HG03095 (cell line): ENCODE measurements around the gene P2RX4.
"Not testable (repeated sequence)": the region's sequence is repeated elsewhere in the genome, so short reads cannot be mapped to it uniquely, and the experiment has no call there.

ENCODE experiments used
- ATAC-seq: cut with Tn5 transposase; IDR thresholded peaks from one replicate; pipeline ENCODE4 v1.9.1; 2021; ENCODE audit warnings: moderate library complexity; ENCODE audit not compliant: unreplicated experiment

Gene P2RX4

DNA sequence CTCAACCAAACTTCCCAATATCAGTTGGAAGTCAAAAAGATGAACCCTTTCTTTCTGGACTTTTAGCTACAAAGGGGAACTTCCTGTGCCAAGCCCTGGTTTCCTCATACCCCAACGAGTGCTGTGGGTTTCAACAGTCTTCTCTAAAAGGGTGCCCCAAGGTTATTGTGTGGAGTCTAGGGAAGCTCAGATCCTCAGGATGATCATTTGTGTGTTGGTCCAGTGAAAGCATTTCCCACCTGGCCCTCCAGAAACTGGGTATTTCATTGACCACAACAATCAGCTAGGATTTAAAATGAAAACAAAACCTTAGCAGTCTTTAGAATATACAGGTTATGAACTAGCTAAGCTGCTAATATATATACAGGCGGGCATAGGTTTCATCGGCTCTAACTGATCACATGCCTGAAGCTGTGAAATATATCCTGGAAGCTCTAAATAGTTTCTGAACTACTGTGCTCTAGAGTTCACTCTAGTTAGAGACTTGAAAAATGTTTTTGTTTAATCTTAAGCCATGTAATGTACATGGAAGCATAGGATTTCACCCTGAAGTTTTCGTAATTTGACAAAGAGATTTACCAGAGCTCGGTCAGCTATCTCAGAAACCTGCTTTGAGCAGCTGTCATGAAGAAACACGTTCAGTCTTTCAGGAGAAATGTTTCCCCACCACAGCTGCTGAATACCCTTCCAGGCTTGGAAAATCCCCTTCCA lies 29.6 kb downstream of the P2RX4 start:
- no peak for ATAC-seq

DNA sequence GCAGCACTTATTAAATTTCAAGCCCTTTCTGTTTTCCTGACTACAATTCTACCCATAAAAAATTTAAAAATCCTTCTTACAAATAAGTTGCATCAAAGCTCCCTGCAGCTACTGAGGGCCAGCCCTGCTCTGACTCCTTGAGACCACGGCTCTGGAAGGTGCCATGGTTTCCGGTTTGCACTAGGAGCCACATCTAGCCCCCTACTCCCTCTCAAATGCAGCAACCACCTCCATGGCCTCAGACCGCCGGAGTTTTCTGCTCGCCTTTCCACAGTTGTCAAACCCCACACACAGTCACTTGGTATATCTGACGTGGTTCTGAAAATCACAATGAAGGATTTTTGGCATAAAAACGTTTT lies 30.1 kb downstream of the P2RX4 start:
- no peak for ATAC-seq

DNA sequence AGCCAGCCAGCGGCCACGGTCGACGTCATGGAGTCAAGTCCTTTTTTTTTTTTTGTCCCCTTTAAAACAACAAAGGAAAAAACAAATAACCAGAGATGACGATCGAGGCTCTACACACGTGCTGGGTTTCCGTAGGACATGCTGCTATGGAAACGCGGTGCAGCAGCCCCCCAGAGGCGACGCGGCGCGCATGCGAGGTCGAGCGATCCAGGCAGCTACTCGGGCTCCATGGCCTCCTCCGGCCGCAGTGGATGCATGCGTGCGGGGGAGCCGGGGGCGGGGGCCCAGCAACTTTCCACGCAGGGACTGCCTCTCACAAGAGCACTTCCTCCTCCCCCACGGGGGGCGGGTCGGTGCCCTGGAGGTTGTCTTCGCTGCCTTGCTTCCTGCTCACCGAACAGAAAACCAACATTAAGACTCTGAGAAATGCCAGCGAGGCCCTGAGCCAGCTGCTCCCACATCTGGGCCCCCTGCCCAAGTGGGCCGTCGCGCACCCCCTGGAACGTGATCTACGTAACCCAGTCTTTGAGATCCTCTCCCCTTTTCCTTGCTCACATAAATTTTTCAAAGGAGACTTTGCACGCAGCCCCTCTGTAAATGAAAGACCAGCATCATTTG lies 30.7 kb downstream of the P2RX4 start:
- ATAC-seq, result no peak

DNA sequence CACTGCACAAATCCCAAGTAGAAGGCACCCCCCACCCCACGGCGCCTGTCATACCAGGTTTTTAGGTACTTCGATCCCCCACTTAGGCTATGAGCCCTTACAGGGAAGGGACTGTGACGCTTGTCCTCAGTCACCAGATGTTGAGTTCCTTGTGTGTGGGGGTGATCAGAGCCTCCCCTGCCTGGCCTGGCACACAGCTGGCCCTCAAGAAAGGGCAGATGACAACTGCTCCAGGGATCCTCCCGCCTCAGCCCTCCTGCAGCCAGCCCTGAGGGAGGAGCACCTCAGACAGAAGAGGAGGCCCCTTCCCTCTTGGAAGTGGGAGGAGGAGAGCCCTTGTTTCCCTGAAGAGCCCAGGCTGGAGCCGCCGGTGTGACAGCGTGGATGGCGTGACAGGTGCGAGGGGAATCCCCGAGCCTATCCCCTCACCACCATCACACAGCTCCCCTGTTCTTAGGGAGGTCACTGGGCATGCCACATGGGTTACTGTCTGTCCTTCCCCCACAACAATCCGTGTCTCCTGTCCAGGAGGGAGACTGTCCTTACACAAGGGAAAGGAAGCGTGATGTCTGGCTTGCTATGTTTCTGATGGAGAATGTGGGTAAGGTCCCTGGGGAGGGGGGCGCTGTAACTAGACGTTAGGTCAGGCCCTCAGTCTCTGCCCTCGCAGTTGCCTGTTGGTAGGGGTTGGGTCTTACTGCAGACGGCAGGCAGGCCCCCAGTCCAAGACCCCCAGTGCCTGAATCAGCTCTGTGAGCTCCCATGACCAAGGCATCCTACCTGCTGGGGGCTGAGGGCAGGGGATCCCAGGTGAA lies 31.4 kb downstream of the P2RX4 start:
- ATAC-seq, result no peak

DNA sequence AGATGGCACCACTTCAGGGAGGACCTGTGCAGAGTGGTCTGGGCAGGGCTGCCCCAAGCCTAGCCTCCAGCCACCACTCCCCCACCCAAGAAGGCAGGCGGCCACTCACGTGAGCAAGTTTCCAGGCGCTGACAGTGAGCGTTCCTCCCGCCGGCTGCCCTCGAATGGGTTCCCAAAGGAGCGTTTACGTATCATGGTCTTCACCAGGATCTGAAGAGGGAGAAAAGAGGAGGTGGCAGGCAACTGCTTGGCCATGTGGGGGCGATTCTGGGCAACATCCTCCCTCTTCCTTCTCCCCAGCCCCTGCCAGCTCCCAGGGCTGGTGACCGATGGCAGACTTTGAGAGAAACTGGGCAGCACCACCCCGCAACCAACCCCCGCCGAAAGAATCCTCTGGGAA lies 35.1 kb downstream of the P2RX4 start:
- no peak for ATAC-seq

DNA sequence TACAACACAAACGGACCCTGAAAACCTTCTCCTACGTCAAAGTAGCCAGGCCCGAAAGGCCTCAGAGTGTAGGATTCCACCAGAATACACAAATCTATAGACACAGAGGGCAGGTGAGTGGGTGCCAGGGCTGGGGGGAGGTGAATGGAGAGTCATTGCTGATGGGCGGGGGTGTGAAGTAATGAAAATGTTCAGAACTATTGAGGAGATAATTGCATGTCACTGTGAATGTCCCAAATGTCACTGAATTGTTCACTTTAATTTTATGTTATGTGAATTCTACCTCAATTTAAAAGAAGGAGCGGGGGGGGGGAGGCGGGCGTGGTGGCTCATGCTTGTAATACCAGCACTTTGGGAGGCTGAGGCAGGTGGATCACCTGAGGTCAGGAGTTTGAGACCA lies 36.0 kb downstream of the P2RX4 start:
- ATAC-seq, result no peak

DNA sequence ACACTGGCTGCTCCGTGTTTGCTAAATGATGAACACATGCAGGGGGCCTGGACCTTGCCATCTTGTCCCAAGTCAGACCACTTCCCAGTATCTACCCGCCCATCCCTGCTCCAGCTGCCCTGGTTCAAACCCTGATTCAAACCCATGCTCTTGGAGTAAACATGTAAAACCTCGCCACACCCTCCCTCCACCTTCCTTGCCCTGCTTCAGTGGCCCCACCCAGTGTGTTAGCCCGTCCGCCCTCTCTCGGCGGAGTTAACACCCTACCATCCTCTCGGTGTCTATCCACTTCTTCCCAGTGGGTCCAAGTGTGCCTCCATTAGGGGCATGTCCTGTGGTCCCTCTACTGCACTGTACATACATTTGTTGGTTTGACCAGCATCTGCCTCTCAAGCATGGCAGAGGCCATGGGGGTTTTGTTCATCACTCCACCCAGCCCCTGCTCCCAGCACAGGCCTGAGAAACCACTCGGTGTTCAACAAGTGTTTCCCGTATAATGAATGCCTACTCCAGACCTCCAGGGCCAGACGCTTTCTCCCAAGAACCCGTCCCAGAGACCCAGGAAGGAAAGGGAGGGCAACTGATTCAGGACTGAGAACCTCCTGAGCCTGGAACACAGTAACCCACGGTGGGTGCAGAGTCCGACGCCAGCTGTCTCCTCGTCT lies 37.1 kb downstream of the P2RX4 start:
- ATAC-seq, result no peak

DNA sequence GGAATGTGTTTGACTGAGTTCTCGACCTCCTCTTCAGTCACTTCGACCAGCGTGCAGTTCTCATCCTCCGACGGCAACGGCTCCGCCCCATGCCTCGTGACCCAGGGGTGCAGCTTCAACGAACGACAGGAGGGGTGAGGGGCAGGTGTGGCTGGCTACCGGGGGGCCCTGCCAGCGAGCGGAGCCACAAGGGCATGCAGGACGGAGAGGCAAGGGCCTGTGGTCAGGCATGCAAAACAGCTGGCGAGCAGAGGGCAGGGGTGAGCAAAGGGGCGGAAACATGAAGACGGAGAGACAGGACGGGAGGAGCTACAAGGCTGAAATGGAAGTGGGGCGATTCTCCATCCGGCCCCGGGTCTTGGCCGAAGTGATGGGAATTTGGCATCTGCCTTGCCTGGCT lies 38.7 kb downstream of the P2RX4 start:
- peak; percentile 84 for ATAC-seq

DNA sequence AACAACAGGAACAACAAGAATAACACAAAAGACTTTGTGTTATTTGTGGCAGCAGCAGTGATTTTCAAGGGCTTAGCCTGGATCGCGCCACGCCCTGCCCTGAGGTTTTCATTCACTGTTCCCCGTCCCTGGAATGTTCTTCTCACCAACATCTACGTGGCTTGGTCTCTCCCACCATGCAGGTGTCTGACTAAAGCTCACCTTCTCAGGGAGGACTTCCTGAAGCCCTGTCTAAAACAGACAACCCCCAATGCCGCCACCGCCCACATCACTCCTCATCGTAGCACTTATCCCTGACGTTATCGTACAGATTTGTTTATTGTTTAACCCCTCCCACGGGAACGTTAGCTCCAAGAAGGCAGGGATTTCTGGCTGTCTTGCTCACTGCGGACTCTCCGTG lies 40.4 kb downstream of the P2RX4 start:
- ATAC-seq, result no peak

DNA sequence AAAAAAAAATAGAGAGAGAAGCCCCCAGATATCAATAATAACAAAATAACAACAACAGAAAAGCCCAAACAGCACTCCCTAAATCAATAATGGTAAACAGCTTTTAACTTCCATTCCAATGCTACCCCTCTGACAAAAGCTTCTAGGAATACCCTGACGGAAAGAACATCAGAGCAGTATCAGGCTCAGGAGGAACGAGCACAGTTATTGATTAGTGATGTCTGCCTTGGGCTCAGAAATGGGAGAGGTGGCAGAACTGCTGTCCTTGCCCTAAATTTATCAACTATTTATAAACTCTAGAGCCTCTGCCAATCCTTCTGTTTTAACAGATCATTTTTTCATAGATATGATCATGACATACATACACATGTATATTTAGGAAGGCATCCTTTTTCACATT lies 41.9 kb downstream of the P2RX4 start:
- no peak for ATAC-seq

DNA sequence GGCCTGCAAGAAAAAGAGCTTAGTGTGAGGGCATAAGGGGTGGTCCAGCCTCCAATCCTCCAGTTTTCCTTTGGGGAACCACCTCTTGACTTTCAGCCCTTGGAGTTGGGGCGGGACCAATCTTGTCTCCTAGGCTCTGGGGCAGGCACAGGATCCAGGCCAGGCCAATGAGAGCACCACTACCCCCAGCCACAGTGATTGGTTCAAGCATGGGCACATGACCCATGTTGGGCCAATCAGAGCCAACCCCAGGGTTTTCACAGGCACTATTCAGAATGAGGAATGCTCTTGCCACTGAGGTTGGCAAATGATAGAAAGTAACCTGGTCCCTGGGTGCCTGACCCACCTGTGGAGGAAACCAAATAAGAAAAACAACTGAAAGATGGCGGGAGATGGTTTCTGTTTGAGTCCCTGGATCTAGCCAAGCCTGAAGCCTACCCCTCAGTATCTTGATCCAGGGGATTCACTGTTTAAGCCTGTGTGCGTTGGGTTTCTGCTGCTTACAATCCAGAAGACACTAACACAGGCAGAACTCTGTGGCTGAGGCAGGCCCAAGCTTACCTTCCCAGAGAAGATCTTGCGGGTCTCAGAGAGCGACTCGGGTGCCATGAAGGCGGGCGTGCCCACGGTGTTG lies 42.9 kb downstream of the P2RX4 start:
- no peak for ATAC-seq

DNA sequence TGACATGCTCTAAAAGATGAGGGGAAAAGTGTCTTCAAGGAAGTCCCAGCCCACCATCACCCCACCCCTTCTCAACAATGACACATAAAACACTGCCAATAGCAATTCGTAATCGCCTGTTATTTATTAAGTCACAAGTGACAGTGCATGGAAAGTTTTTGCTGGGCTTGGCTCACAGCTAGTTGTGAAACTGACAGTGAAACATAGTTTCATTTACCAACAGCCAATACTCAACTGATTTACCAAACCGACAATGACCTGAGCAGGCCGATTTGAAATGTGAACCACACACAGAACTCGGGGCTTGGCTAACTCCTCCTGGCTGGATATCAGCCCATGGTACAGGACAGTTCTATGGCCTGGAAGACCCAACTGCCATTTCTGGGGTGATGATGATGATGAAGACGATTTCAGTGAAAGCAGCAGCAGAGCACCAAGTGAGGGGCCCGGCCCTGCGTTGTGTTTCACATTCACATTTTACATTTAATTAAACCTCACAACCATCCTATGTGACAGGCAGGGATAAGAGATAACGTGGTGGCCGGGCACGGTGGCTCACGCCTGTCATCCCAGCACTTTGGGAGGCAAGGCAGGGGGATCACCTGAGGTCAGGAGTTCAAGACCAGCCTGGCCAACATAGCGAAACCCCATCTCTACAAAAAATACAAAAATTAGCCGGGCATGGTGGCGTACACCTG lies 43.9 kb downstream of the P2RX4 start:
- no peak for ATAC-seq

DNA sequence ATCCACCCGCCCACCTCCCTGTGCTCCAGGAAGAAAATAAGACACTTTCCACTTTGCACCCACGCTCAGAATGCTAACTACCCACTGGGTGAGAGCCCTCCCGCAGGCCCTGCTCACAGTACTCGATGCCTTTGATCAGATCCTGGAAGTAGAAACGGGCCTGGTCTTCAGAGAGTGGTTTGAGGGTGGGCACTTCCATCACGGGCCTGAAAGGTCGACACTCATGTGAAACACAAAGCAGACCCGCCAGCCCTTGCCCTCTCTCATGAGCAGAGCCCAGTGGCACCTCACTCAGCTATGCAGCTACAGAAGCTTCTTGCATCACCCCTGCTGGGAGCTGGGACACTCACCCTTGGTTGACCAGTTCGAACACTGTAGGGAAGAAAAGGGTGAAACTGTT lies 45.5 kb downstream of the P2RX4 start:
- ATAC-seq, result no peak

DNA sequence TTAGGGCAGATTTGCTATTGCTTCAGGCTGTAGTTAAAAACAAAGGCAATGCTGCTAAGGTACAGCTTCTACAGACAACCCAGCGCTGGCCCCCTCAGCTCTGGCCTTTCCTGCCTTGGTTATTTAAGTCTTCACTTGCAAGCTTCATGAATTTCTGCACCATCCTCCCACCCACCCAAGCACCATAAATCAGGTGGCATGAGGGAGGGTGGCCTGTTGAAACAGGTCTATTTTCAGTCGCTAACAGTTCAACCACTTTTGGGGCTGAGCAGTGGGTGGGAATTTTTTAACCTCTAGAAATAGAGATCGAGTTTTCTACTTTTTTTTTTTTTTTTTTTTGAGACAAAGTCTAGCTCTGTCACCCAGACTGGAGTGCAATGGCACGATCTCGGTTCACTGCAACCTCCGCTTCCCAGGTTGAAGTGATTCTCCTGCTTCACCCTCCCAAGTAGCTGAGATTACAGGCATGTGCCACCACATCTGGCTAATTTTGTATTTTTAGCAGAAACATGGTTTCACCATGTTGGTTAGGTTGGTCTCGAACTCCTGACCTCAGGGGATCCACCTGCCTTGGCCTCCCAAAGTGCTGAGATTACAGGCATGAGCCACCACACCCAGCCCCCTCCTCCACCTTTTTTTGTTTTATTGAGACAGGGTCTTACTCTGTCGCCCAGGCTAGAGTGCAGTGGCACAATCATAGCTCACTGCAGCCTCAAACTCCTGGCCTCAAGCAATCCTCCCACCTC lies 47.9 kb downstream of the P2RX4 start:
- ATAC-seq, result not testable (repeated sequence)

DNA sequence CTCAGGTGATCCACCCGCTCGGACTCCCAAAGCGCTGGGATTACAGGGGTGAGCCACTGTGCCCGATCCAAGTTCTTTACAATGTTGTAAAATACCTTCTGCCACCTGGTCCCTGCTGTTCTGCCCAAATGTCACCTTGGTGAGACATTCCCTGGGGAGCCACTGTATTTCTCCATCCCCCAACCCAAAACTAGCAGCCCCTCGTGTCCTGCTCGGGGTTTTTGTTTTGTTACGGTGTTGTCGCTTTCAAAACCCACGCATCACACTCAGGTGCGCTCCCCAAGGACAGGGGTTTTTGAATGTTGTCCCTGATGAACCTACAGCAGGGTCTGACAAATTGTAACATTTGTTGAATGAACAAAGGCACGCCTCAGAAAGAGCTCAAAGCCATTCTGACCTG lies 49.1 kb downstream of the P2RX4 start:
- no peak for ATAC-seq

DNA sequence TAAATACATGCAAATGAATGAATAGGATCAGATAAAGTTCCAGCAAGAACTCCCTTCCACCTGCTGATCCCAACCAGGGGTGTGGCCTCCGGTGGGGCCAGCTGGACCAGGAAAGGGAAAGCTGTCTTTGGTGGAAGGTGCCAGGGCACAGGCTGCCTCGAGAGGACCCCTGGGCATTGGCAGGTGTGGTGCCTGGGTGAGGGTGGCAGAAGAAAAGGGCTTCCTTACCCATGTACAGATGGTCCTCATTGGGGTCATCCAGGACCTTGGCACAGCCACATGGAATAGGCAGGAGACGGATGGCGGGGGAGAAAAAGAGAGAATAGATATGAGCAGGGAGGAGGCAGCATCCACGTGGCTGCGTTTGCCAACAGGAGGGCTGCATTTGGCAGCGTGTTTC lies 50.2 kb downstream of the P2RX4 start:
- ATAC-seq, result no peak

DNA sequence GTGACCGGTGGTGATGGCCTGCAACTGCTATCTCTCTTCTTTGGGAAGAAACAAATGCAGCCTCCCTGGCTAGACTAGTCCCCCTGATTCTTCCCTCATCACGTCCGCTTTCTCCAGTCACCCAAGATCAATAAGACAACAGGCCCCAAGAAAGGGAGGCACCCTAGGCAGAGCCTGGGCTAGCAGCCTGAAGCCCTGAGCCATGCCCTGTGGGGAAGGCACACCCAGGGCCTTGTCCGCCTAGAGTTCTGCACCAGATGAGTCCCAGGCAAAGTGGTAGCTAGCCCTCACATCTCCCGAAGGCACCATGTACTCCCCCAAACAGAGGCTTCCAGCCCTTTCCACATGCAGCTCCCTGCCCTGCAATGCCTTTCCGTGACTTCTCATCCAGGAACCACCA lies 51.5 kb downstream of the P2RX4 start:
- ATAC-seq, result no peak

DNA sequence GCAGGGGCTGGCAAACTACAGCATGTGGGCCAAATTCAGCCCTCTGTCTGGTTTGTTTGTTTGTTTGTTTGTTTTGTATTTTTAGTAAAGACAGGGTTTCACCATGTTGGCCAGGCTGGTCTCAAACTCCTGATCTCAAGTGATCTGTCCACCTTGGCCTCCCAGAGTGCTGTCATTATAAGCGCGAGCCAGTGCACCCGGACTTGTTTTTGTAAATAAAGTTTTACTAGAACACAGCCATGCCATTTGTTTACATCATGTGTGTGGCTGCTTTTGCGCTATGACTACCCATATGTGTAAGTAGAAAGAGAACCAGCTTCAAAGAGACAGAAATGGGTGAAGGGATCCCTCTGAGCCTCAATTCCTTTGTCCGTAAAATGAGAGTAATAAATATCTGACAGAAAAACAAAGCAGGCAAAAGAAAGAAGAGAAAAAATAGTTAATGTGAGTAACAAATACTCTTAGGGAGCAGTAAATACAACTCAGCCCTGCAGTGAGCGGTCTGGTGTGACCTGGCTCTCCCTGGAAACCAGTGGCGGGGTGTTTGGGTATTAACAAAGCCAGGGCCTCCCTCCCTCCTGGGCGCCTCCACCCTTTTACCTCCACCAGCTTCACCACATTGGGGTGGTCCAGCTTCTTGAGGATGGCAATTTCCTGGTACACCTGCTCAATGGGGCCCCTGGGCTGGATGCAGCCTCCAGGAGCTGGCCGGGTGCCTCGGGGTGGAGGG lies 53.4 kb downstream of the P2RX4 start:
- ATAC-seq, result no peak

DNA sequence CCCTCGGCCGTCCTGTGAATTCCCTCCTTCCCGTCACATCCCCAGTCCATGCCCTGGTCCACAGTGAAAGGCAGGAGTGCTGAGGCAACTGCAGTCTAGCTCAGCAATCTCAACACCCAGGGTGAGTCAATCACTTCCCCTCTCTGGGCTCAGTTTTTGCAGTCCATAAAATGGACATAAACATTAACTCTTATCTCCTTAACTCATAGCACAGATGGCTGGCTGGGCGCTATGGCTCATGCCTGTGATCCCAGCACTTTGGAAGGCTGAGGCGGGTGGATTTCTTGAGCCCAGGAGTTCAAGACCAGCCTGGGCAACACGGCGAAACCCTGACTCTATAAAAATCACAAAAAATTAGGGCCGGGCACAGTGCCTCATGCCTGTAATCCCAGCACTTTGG lies 54.2 kb downstream of the P2RX4 start:
- no peak for ATAC-seq
